Endothelial cell of umbilical vein (primary cell): ENCODE data around the gene MBD5. TPM values are rescaled to one million over a fixed set of nuclear protein-coding genes. Genes with fewer than 3 reads are reported as not detected.

Experiments
- BruUV-seq: library from RNA; stranded (reverse); fragments of 400-500 nt; replicated peaks from 2 replicates; lab custom pipeline; 2021; lab: Mats Ljungman, UMichigan
- CTCF ChIA-PET: fragments of 300-600, 350-600 bp; sonication (Branson Sonifier 250); formaldehyde crosslinking; loops from one replicate; lab custom pipeline; 2021; ENCODE audit warnings: antibody characterized with exemption, inconsistent platforms; lab: Charles Lee
- POLR2A ChIA-PET: fragments of 300-600, 350-600 bp; sonication (Branson Sonifier 250); formaldehyde crosslinking; loops from one replicate; lab custom pipeline; 2021; ENCODE audit warnings: antibody characterized with exemption, inconsistent platforms; lab: Charles Lee
- DNase-seq: peaks from one replicate; pipeline ENCODE4 v3.0.0-alpha.2; 2011; ENCODE audit warnings: low read depth, low spot score
- FAIRE-seq: peaks from 2 replicates; lab custom pipeline; 2011; peaks lifted over from hg19 to GRCh38; lab: Jason Lieb, UNC
- H2AFZ ChIP-seq: 2 replicates; pipeline ENCODE4 v1.6.0; 2012; ENCODE audit warnings: low read depth, low read length, control low read depth, inconsistent platforms
- H3K27ac ChIP-seq: 2 replicates; pipeline ENCODE4 v1.5.1; 2011; ENCODE audit warnings: low read depth, mild to moderate bottlenecking, control low read depth, low read length, moderate library complexity; ENCODE audit not compliant: insufficient read depth
- H3K27me3 ChIP-seq, 2 experiments: 2 replicates each; pipeline versions ENCODE4 v1.6.0 to v1.6.1; 2011; ENCODE audit warnings: low read length in 2 of 2, mixed read lengths in 1 of 2; ENCODE audit not compliant: control insufficient read depth in 2 of 2, insufficient read depth in 2 of 2
- H3K36me3 ChIP-seq, 2 experiments: 2 replicates in 1 of 2; 3 replicates in 1 of 2; pipeline ENCODE4 v1.5.1; 2011; ENCODE audit warnings: low read length in 2 of 2, mild to moderate bottlenecking in 1 of 2, moderate library complexity in 1 of 2; ENCODE audit not compliant: control insufficient read depth in 2 of 2, insufficient read depth in 2 of 2; ENCODE audit errors: extremely low read depth in 1 of 2
- H3K4me1 ChIP-seq: 3 replicates; pipeline ENCODE4 v1.5.1; 2011; ENCODE audit warnings: mild to moderate bottlenecking, low read length; ENCODE audit not compliant: control insufficient read depth, insufficient read depth; ENCODE audit errors: extremely low read depth
- H3K4me2 ChIP-seq: 2 replicates; pipeline ENCODE4 v1.6.1; 2011; ENCODE audit warnings: low read length, control low read depth, mixed read lengths; ENCODE audit not compliant: insufficient read depth
- H3K4me3 ChIP-seq, 3 experiments: fragments of 200-600 bp in 1 of 3; sonication (generic), shearing (Covaris generic) in 1 of 3; replicated peaks in 1 of 3; 2 replicates each; pipeline ENCODE4 v1.5.1; 2011 to 2016; ENCODE audit warnings: control low read depth in 3 of 3, low read length in 3 of 3, mild to moderate bottlenecking in 2 of 3, inconsistent platforms in 1 of 3, low read depth in 1 of 3, moderate library complexity in 1 of 3; ENCODE audit not compliant: insufficient read depth in 1 of 3
- H3K79me2 ChIP-seq: 2 replicates; pipeline ENCODE4 v1.6.0; 2012; ENCODE audit warnings: low read length, inconsistent platforms; ENCODE audit not compliant: control insufficient read depth, insufficient read depth
- H3K9ac ChIP-seq: replicated peaks from 2 replicates; pipeline ENCODE3; 2011; ENCODE audit warnings: low read length, control low read depth; ENCODE audit not compliant: insufficient read depth; ENCODE audit errors: extremely low read depth
- H3K9me1 ChIP-seq: replicated peaks from 3 replicates; pipeline ENCODE4 v1.6.0; 2011; ENCODE audit warnings: mild to moderate bottlenecking, low read length; ENCODE audit not compliant: control insufficient read depth, insufficient read depth; ENCODE audit errors: extremely low read depth
- H3K9me3 ChIP-seq: replicated peaks from 2 replicates; pipeline ENCODE4 v1.5.1; 2012; ENCODE audit warnings: low read length, inconsistent platforms; ENCODE audit not compliant: control insufficient read depth, insufficient read depth
- H4K20me1 ChIP-seq: replicated peaks from 2 replicates; pipeline ENCODE3; 2011; ENCODE audit warnings: mild to moderate bottlenecking, low read length; ENCODE audit not compliant: control insufficient read depth, insufficient read depth; ENCODE audit errors: extremely low read depth
- EZH2 ChIP-seq: IDR thresholded peaks from 2 replicates; pipeline ENCODE4 v1.6.1; 2012; ENCODE audit warnings: borderline replicate concordance, low read depth, mild to moderate bottlenecking, moderate library complexity, low read length, inconsistent platforms; ENCODE audit not compliant: severe bottlenecking
- FOS ChIP-seq: IDR thresholded peaks from 2 replicates; pipeline ENCODE4 v1.6.1; 2011; ENCODE audit warnings: mild to moderate bottlenecking, low read length, moderate library complexity, borderline replicate concordance; ENCODE audit not compliant: insufficient read depth
- GATA2 ChIP-seq: IDR thresholded peaks from 2 replicates; pipeline ENCODE4 v1.7.0; 2011; ENCODE audit warnings: low read depth, mild to moderate bottlenecking, moderate library complexity, mixed read lengths, low read length; ENCODE audit not compliant: insufficient read length, insufficient read depth
- JUN ChIP-seq: IDR thresholded peaks from 2 replicates; pipeline ENCODE4 v1.6.1; 2011; ENCODE audit warnings: borderline replicate concordance, low read depth; ENCODE audit not compliant: insufficient read length, insufficient read depth
- MYC ChIP-seq: IDR thresholded peaks from one replicate; pipeline ENCODE4 v1.6.1; 2011; ENCODE audit warnings: mild to moderate bottlenecking, low read depth, low read length
- POLR2A ChIP-seq: IDR thresholded peaks from 2 replicates; pipeline ENCODE4 v1.6.1; 2012; ENCODE audit warnings: low read depth, mild to moderate bottlenecking, control low read depth, low read length
- POLR2AphosphoS5 ChIP-seq: IDR thresholded peaks from 2 replicates; pipeline ENCODE4 v1.6.1; 2012; ENCODE audit warnings: low read depth, mild to moderate bottlenecking, control low read depth, low read length, moderate library complexity; ENCODE audit not compliant: insufficient read depth
- dilution Hi-C: fragments of 300-500 bp; cut with MboI; formaldehyde crosslinking; loops from one replicate; pipeline ENCODE4 v1.15.0; 2019; ENCODE audit warnings: low sequenced_read_pairs; ENCODE audit not compliant: extremely low pct_ligation_motif_present
- intact Hi-C: fragments of 100-400 bp; cut with micrococcal nuclease; formaldehyde crosslinking; loops from one replicate; pipeline ENCODE4 v1.10.0; 2022
- polyA plus RNA-seq, 4 experiments: library from polyadenylated mRNA; depleted of rRNA in 3 of 4; stranded (reverse) in 3 of 4; unstranded in 1 of 4; fragments of >200 nt; gene quantifications; 2 replicates each; pipeline versions ENCODE4 v1.2.1 to v1.2.3, GENCODE V29; 2011 to 2012; ENCODE audit warnings: missing spikeins in 1 of 4
- total RNA-seq: library from RNA; stranded (reverse); gene quantifications from 2 replicates; pipeline ENCODE4 v1.2.3, GENCODE V29; 2021
- TF ChIP-seq, protein P1 (sequence below), 2 donors: IDR thresholded peaks; 1 replicate in 1 of 2; 2 replicates in 1 of 2; pipeline ENCODE4 v1.5.1; 2011; ENCODE audit warnings: low read length in 2 of 2, mild to moderate bottlenecking in 2 of 2, moderate library complexity in 2 of 2, control low read depth in 1 of 2, inconsistent platforms in 1 of 2, low read depth in 1 of 2; ENCODE audit not compliant: insufficient read depth in 1 of 2; ENCODE audit errors: extremely low read depth in 1 of 2
- TF ChIP-seq, protein P2 (sequence below): IDR thresholded peaks from 2 replicates; pipeline ENCODE4 v1.6.1; 2011; ENCODE audit not compliant: insufficient read depth, insufficient read length

The MBD5 gene
- total and polyA plus RNA-seq, 2 donors (not counting 3 experiments of a cell fraction or from before 2014, with no cell fraction given) = 11.3 to 37.0 TPM

DNA sequence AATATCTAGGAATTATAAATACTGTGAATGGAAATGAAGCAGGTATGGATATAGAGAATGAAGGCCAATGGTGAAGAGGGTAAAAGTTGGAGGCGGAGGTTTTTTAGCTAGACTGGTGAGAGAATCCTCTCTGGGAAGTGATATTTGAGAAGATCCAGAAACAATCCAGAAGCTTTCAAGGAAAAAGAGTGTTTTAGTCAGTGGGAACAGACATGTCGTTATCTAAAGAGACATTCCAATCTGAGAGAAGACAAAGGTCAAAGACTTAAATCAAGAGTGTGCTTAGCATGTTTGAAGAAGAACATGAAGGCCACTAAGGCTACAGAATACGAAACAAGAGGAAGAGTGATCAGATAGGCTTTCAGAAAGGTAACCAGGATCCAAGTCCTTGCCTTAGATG, 211.0 kb downstream of the MBD5 start:
- H3K79me2 ChIP-seq = no peaks in the 10 kb centered on the region
- ChIA-PET CTCF (no interaction called here), POLR2A (no interaction called here)
- FAIRE-seq = no peak
- intact Hi-C loops = no loop called here
- H4K20me1 ChIP-seq = no peaks in the 10 kb centered on the region
- no peak overlapping the region for H3K4me2 ChIP-seq
- no peak overlapping the region for H2AFZ ChIP-seq
- H3K27ac ChIP-seq = no peak overlapping the region
- dilution Hi-C loops = no loop called here
- H3K27me3 ChIP-seq = no peaks in the 10 kb centered on the region
- no TSS peak for BruUV-seq
- no peak for DNase-seq
- H3K36me3 ChIP-seq = no peaks in the 10 kb centered on the region
- no peaks in the 10 kb centered on the region for H3K9me1 ChIP-seq
- H3K9me3 ChIP-seq = no peaks in the 10 kb centered on the region
- no peak overlapping the region for H3K4me3 ChIP-seq
- no peaks in the 10 kb centered on the region for H3K4me1 ChIP-seq
- H3K9ac ChIP-seq = no peak overlapping the region
- TF ChIP-seq GATA2 = no peak
- no peak for TF ChIP-seq MYC
- TF ChIP-seq, protein P1, sequence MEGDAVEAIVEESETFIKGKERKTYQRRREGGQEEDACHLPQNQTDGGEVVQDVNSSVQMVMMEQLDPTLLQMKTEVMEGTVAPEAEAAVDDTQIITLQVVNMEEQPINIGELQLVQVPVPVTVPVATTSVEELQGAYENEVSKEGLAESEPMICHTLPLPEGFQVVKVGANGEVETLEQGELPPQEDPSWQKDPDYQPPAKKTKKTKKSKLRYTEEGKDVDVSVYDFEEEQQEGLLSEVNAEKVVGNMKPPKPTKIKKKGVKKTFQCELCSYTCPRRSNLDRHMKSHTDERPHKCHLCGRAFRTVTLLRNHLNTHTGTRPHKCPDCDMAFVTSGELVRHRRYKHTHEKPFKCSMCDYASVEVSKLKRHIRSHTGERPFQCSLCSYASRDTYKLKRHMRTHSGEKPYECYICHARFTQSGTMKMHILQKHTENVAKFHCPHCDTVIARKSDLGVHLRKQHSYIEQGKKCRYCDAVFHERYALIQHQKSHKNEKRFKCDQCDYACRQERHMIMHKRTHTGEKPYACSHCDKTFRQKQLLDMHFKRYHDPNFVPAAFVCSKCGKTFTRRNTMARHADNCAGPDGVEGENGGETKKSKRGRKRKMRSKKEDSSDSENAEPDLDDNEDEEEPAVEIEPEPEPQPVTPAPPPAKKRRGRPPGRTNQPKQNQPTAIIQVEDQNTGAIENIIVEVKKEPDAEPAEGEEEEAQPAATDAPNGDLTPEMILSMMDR (IDR thresholded peaks at IDR 0.05; ENCODE audit: extremely low read depth in 1 of 2, insufficient read depth in 1 of 2, low read depth in 1 of 2, low read length in 2 of 2) = no peak
- TF ChIP-seq POLR2A = no peak
- TF ChIP-seq, protein P2, sequence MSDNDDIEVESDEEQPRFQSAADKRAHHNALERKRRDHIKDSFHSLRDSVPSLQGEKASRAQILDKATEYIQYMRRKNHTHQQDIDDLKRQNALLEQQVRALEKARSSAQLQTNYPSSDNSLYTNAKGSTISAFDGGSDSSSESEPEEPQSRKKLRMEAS = no peak
- no peak for TF ChIP-seq FOS
- no peak for TF ChIP-seq EZH2
- TF ChIP-seq JUN = no peak
- no peak for TF ChIP-seq POLR2AphosphoS5
